ENCODE data around the gene TLR6.

- TF ChIP-seq CTCF (IDR thresholded peaks at IDR 0.05 in 2 of 3, conservative IDR thresholded peaks at IDR 0.05 in 1 of 3; ENCODE audit: borderline replicate concordance in 1 of 3, insufficient read depth in 1 of 3, low read depth in 2 of 3, low read length in 2 of 3) (no peak), SIN3A (IDR thresholded peaks at IDR 0.05; ENCODE audit: low read depth) (no peak), EZH2 (IDR thresholded peaks at IDR 0.05) (no peak), JUND (IDR thresholded peaks at IDR 0.05) (no peak), REST (IDR thresholded peaks at IDR 0.05; ENCODE audit: low read depth) (no peak), ATF3 (IDR thresholded peaks at IDR 0.05) (no peak), POLR2AphosphoS5 (IDR thresholded peaks at IDR 0.05; ENCODE audit: low read depth, low read length) (no peak), ZBTB33 (IDR thresholded peaks at IDR 0.05; ENCODE audit: extremely low read depth, insufficient replicate concordance, low read length) (no peak), POLR2A (IDR thresholded peaks at IDR 0.05; ENCODE audit: borderline replicate concordance, extremely low read depth, insufficient read depth, insufficient read length) (no peak), RAD21 (IDR thresholded peaks at IDR 0.05; ENCODE audit: low read depth) (no peak), YY1 (IDR thresholded peaks at IDR 0.05; ENCODE audit: extremely low read depth, insufficient replicate concordance, low read depth, low read length) (no peak), EGR1 (IDR thresholded peaks at IDR 0.05; ENCODE audit: low read depth) (no peak), ELF1 (IDR thresholded peaks at IDR 0.05; ENCODE audit: borderline replicate concordance, low read depth) (no peak), SP1 (IDR thresholded peaks at IDR 0.05; ENCODE audit: low read depth) (no peak)
These were observed 53.9 kb downstream of the TLR6 start for GRCh38 chr4:38802561-38803355.
